Renal cortical epithelial cell (primary cell): ENCODE results near the gene ALPK3. TPM values are rescaled to one million over a fixed set of nuclear protein-coding genes. Genes with fewer than 3 reads are reported as not detected.
A peak's percentile ranks its signal among the peaks of the same experiment; 100 is the strongest.

Source experiments
- DNase-seq: peaks from one replicate; pipeline ENCODE4 v3.0.0-alpha.2; 2011; ENCODE audit warnings: low read depth
- total RNA-seq: library from RNA; depleted of rRNA; stranded (reverse); fragments of >200 nt; gene quantifications from 2 replicates; pipeline ENCODE4 v1.2.3, GENCODE V29; 2014

Gene ALPK3
- total RNA-seq, 1 donor from 2014 or later, result 79.8 TPM

DNA sequence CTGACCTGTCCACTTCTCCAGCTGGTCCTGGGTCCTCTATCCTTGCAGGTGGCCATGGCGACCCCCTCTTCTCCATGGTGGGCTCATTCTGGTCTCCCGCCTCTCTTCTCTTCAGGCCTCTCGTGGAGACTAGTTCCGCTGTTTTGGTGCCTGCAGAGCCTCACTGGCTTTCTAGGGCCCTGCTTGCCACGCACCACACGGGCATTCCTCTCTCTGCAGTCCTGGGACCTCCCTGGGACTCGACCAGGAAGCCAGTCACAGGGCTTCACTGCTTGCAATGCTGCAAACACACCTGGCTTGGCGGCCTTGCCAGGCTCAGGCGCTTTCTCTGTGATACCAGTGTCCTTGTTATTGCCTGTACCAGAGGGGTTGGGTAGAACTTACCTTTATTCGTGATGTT, 76.5 kb downstream of the ALPK3 start:
- DNase-seq, result no peak

DNA sequence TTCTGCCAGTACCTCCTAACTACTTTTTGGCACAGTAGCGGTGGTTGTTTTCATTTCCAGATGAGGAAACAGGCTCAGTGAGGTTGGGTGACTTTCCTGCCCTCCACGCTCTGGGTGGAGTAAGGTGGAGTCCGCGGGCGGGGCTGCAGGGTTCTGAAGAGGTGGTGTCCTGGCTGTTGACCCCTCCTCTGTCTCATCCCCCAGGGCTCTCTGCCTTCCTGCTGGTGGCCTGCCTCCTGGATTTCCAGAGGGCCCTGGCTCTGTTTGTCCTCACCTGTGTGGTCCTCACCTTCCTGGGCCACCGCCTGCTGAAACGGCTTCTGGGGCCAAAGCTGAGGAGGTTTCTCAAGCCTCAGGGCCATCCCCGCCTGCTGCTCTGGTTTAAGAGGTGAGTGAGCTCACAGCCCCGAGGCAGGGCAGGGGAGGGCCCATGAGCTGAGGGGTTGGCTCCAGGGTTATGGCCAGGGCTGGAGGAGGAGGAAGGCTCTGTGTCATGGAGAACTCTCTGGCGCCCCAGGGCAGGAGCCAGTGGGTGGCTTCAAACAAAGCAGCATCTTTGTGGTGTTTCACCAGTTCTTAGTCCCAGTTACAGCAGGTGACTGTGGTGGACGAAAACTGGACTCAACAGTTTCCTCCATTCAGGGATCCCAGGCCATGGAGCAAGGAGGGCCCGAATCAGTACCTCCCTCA, 77.7 kb downstream of the ALPK3 start:
- DNase-seq, result no peak

DNA sequence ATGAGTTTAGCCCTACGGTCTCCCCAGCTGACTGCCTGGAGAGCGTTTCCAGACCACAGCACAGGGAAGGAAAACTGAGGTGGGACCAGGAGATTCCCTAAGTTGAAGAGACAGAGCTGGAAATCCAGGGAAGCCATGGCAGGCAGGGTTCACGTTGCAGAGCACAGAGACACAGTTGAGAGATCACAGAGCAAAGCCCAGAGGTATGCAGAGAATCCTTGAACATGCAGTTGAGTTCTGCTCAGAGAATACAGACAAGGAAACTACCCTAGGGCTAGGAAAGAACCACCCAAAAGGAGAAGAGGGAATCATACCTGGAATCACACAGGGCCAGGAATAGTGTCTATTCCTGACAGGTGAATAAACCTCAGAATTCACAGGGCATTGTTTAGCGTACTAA, 81.6 kb downstream of the ALPK3 start:
- DNase-seq, result peak; percentile 55

DNA sequence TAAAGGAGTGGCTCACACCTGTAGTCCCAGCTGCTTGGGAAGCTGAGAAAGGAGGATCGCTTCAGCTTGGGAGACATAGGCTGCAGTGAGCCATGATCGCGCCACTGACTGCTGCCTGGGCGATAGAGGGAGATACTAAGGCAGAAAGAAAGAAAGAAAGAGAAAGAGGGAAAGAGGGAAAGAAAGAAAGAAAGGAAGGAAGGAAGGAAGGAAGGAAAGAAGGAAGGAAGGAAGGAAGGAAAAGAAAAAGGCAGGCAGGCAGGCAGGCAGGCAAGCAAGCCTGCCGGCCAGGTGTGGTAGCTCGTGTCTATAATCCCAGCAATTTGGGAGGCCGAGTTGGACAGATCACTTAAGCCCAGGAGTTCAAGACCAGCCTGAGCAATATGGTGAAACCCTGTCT, 82.6 kb downstream of the ALPK3 start:
- DNase-seq, result no peak

DNA sequence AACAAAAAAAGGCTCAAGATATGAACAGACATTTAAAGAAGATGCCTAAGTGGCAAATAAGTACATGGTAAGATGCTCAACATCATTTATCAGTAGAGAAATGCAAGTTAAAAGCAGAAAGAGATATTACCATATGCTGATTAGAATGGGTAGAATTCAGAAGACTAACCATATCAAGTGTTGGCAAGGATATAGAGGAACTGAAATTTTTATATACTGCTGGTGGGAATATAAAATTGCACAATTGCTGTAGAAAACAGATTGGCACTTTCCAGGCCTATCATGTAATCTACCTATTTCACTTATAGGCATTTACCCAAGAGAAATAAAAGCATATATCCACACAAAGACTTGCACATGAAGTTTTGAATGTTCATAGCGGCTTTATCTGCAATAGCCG, 84.4 kb downstream of the ALPK3 start:
- DNase-seq, result no peak

DNA sequence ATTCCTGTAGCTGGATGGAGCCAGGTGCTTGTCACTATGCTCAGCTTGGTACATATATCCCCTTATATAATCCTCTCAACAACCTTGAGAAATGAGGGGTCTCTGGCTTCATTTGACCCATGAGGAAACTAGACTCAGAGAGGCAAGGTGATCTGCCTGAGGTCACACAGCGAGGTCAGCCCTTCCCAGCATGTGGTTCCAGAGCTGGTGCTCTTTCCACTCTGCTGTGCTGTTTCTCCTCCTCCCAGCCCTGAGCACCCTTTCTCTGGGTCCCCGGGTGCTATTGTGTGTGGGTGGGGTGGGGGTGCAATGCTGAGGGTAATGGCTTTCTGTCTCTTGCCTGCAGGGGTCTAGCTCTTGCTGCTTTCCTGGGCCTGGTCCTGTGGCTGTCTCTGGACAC, 86.6 kb downstream of the ALPK3 start:
- DNase-seq, result no peak

DNA sequence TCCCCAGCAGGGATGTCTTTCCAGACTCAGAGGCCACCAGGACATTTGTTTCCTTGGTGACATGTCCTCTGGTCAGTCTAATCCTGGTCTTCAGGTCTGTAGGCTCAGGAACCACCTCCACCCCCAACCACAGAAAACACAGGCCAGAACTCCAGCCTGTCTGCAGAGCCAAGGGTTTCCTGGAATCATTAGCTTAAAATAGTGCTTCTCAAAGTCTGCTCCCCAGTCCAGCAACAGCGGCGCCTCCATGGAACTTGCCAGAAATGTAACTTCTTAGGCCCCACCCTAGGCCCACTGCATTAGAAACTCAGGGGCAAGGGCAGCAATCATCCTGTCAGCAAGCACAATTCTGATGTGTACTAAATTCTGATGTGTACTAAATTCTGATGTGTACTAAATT, 87.3 kb downstream of the ALPK3 start:
- DNase-seq, result no peak

DNA sequence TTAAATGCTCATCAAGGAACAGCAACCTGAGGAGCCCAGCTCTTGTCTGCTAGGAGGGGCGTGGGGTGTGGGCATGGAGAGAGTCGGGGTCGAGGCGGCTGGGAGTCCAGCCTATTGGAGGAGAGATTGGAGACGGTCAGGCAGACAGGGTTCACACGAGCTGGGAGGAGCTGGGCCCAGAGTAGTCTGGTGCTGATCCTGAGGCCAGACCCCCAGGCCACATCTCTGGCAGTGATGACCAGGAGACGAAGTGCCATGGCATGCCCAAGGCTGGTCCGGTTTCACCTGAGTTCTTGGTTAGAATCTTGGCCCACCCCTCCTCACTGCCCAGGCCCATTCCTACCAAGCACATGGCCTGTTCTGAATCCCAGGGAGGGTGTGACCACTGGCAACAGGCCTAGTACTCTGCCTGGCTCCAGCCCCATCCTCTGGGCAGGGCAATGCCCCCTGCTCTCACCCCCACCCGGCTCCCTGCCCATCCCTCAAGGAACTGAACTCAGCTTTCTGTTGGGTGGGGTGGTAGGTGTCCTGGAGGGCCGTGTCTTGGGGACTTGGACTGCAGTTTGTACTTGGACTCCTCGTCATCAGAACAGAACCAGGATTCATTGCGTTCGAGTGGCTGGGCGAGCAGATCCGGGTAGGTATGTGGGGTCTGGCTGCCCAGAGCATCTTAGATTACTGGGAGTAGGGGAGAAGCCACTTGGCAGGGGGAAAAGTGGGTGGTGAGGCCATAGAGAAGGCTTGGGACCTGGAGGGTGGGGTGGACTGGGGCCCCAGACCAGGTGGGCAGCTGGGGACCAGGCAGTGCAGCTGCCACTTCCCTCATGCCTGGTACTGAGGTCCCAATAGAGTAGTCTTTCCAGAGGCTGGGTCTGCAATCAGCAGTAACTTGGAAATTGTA, 88.1 kb downstream of the ALPK3 start:
- no peak for DNase-seq

DNA sequence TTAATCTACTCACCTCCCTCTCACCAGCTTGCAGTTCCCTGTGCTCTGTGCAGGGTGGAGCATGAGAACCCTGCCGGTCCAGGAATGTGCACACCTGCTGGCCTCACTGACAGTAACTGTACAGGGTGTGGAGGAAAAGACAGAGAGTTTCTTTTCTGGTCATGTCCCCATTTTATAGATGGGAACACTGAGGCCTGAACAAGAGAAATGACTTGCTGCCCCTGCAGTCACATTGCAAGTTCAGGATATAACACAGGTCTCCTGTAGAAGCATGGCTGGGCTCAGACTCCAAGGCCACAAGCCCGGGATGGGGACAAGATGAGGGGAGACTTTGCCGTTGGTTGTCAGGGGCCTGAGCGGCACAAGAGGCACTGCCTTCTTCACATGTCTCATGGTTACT, 90.6 kb downstream of the ALPK3 start:
- no peak for DNase-seq

DNA sequence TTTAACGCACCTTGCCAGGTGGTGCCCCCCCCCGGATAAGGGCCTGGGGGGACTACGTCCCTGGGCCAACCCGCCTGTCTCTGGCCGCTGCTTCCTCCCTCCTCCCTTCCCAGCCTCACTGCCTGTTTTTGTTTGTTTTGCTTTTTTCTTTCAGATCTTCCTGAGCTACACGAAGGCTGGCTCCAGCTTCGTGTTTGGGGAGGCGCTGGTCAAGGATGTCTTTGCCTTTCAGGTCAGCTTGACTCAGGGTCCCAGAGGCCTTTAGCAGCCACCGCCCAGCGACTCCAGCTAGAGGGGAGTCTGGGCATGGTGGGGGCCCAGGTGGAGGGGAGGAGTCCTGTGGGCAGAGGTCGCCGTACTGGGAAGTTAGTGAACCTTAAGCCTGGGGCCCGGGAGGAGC, 91.4 kb downstream of the ALPK3 start:
- no peak for DNase-seq

DNA sequence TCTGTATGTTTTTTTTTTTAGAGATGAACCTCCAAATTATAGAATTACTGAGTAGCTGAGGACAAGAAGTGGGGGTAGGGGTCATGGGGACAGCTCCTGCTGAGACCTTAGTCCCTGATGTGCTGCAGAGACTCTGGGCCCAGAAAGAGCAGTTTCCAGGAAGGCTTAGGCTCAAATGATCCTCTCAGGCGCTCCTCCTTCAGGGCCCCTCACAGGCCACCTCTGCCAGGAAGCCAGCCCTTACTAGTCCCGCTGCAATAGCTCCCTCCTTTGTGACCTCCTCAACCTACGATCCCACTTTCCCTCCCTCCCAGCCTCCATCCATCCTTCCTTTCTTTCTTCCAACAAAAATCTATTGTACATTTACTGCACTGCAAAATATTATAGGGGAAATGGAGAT, 91.9 kb downstream of the ALPK3 start:
- no peak for DNase-seq

DNA sequence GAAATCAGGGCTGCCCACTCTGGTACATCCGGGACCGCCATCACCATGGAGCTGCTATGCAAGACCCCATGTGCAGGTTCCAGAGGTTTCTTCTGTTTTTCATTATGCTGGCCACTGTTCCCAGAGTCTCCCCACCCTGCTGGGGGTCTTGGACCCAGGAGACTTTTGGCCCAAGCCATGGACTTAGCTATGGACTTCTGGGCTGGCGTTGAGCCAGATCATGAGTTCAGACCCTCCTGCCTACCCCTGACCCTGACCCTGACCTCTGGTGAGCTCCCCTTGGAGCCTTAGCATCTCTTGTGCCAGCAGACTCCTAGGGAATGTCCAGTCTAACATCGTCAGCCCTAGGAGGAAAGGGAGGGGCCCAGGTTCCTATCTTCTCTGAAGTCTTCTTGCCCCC, 92.6 kb downstream of the ALPK3 start:
- DNase-seq, result no peak

DNA sequence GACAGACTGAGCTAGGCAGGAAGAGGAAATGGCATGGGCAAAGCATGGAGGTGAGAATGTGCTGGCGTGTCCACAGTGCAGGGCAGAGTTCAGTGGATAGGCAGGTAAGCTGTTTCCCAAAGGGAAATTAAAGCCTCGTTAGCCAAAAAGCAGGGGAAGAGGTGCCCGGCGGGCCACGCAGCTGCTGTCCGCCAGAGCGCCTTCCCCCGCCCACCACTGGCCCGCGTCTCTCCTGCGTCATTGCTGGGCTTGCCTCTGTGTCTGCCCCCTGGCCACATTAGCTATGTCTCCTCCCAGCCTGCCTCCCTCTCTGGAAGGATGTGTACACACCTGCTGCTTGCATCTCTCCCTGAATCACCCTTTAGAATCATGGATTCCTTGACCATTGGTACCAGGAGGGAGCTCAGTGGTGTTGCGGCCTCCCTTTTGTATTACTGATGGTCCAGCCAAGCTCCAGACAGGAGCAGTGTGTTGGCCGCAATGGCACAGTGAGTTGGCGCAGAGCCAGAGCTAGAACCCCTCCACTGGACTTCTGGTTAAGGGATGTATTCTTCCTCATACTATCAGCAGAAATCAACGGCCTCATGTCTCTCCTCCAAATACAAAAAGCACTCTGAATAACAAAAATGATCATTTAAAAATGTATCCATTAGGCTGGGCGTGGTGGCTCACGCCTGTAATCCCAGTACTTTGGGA, 93.9 kb downstream of the ALPK3 start:
- peak; percentile 59 for DNase-seq

DNA sequence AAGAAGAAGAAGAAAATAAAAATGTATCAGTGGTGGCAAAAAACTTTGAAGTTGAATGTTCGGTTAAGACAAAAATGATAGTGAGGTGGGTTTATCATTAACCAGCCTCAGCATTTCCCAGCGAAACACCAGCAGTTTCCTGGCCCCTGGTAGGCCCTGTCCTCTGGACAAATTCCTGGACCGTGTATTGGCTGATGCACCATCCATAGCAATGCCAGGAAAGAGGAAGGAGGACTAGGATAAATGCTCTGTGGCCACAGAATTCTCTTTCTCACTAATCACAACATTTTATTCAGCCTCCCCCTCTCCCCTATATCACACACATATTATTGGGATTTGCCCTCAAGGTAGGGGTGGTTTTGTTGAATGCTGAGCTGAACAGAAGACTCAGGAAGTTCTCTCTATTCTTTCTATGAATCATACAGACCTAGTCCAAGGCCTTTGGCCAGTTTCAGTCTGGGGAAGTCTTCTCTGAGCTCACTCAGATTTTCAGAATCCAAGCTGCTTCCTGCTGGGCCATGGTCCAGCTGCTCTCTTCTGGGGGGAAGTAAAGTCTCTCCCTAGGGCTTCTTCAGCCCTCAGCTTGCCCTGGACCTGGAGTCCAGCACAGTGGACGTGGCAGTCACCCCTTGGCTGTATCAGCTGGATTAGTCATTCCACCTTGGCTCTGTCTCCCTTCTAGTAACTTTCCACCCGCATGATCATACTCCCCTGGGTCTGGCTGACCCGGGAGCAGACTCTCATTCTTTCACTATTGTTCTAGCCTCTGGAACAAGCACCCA, 94.9 kb downstream of the ALPK3 start:
- peak; percentile 98 for DNase-seq

DNA sequence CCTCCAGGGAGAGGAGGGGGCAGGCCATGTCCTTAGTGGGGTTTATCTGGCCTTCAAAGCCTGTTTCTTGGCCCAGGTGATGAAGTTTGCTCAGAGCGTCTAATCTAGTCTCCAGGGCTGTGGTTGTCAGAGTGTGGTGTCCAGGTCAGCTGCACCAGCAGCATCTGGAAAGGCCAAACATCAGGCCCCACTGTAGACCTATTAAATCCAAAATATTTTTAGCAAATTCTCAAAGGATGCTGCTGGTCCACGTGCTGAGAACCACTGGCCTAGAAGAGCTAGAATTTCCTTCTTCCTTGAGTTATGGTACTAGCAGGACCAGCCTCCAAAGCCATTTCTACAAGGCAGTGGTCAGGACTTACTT, 96.2 kb downstream of the ALPK3 start:
- no peak for DNase-seq

DNA sequence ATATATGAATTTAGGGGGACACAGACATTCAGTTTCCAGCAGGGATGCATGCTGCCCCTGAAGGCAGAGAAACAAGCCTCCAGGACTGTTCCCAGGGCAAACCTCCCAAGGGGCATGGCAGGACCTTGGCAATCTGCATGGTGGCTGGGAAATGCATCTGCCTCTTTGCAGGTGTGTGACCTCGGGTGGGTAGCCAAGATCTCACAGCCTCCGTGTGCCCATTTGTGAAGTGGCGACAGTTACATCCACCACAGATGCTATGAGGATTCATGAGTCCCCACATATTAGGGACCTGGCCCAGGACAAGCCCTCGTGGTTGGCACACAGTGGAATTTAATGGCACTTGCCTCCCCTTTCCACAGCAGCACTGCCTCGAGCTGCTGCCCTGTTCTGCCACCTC, 97.2 kb downstream of the ALPK3 start:
- no peak for DNase-seq

DNA sequence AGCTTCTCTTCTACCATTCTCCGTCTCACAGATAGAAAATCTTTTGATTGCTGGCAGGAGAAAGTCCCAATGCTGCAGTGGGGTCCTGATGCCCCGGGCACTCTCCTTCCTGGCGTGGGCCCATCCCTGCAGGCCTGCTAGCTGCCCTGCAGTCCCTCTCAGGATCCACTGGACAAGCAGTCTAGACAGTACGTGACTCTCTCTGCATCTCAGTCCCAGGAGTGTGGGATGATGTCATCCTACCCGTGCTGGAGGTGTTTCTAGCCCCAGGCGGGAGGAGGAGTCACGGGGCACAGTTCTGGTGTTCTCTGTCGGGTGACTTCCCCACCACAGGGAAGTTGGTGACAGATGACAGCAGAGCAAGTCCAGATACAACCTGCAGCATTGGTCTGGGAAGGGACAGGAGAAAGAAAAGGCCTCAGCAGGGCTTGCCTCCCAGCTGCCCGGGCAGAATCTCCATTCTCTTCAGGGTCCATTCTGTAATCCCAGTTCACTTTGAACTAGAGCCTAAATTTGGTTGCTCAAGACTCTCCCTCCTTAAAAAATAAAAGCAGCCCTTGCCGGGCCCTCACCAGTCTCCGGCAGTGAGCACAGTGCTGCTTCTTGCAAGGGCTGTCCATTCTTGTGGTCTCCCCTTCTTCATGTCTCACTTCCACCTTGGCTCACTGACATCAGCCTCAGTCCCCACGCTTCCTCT, 97.9 kb downstream of the ALPK3 start:
- DNase-seq, result peak; percentile 88

DNA sequence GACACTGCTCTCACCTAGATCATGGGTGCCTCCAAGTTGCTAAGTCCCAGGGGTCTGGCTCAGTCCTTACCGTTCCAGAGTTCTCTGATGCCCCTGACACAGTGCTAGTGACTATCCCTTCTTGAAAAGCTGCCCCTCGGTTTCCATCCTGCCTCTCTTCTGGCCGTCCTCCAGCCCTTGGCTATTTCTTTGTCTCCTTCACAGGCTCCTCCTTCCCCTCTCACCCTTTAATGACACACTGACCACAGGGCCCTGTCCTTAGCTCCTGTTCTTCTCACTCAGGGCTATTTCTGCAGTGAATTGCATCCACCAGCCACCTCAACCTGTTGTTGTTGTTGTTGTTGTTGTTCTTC, 98.4 kb downstream of the ALPK3 start:
- DNase-seq, result no peak

DNA sequence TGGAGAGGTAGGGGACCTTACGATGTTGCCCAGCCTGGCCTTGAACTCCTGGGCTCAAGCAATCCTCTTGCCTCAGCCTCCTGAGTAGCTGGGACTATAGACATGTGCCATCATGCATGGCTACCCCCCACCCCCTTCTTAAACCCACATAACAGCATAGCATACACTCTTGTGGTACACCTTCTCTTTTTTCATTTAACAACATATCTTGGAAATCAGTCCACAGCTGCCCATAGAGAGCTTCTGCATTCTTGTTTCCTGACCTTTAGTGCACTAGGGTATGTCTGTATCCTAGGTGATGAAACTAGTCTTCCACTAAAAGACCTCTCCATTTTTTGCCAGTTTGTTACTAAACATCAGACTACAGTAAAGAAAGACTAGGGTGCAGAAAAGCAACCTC, 100.3 kb downstream of the ALPK3 start:
- peak; percentile 63 for DNase-seq

DNA sequence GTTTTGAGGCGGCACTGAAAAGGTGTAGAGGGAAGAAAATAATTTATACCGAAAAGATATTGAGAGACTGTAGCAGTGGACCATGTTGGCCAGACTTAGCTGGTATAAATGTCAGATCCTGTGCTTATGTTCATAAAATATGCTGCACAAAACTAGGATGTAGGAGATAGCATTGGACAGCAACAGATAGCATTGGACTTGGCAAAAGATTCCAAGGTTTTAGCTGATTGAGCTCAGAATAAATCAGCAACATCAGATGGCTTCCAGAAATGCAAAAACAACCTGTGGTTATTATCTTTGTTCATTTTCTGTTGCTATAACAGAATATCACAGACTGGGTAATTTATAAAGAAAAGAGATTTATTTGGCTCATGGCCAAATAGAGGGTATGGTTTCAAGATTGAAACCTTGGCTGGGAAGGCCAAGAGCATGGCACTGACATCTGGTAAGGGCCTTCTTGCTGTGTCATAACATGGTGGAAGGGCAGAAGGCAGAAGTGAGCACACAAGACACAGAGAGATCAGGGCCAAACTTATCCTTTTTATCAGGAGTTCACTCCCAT, 102.0 kb downstream of the ALPK3 start:
- no peak for DNase-seq

DNA sequence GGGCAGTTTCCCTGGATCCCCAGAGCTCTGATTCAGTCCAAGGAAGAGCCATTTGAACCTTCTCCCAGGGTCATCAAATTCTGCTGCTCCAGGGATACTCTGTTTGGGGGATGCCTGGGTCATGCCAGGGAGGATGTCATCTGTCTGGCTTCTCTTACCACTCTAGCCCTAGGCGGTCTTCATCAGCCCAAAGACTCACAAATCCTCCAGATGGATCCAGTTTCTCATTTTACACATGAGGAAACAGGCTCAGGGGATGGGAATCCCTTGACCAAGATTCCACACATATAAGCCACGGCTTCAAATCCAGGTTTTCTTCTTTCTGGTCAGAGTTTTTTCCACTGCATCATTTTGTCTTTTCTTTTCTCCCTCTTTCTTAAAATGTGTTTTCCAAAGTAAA, 104.0 kb downstream of the ALPK3 start:
- DNase-seq, result no peak
